OCI-LY3 (cell line): ENCODE data around the gene PFDN1.

Experiments
- EZH2phosphoT487 ChIP-seq: fragments of 200-600 bp; shearing (Covaris generic); IDR thresholded peaks from 2 replicates; pipeline ENCODE4 v1.6.1; 2018; ENCODE audit warnings: antibody characterized with exemption, mixed run types, low read depth
- TF ChIP-seq, protein P1 (sequence below): fragments of 200-600, 300-600 bp; sonication (generic); IDR thresholded peaks from 2 replicates; pipeline ENCODE4 v1.5.1; 2014; ENCODE audit warnings: antibody characterized with exemption, low read length, low read depth

DNA sequence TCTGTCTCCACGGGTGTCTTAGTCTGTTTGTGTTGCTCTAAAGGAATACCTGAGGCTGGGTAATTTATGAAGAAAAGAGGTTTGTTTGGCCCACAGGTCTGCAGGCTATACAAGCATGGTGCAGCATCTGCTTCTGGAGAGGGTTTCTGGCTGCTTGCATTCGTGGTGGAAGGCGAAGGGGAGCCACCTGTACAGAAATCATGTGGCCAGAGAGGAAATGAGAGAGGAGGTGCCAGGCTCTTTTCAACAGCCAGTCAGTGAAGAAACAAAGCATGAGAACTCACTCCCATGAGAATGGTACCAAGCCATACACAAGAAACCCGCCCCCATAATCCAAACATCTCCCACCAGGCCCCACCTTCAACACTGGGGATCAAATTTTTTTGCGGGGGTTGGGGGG lies 53.4 kb downstream of the PFDN1 start:
- TF ChIP-seq, protein P1, sequence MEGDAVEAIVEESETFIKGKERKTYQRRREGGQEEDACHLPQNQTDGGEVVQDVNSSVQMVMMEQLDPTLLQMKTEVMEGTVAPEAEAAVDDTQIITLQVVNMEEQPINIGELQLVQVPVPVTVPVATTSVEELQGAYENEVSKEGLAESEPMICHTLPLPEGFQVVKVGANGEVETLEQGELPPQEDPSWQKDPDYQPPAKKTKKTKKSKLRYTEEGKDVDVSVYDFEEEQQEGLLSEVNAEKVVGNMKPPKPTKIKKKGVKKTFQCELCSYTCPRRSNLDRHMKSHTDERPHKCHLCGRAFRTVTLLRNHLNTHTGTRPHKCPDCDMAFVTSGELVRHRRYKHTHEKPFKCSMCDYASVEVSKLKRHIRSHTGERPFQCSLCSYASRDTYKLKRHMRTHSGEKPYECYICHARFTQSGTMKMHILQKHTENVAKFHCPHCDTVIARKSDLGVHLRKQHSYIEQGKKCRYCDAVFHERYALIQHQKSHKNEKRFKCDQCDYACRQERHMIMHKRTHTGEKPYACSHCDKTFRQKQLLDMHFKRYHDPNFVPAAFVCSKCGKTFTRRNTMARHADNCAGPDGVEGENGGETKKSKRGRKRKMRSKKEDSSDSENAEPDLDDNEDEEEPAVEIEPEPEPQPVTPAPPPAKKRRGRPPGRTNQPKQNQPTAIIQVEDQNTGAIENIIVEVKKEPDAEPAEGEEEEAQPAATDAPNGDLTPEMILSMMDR, result no peak
- no peak for TF ChIP-seq EZH2phosphoT487
